GM19328 (cell line): ENCODE results near the gene STMND1.
"Not testable (repeated sequence)": the region's sequence is repeated elsewhere in the genome, so short reads cannot be mapped to it uniquely, and the experiment has no call there.

Experiments
- ATAC-seq: cut with Tn5 transposase; IDR thresholded peaks from one replicate; pipeline ENCODE4 v1.9.1; 2021; ENCODE audit warnings: mild to moderate bottlenecking, moderate library complexity; ENCODE audit not compliant: unreplicated experiment

STMND1 gene

GRCh38 chr6:17101422-17102257 is at the start of gene STMND1:
STMND1 (plus strand) TSS chr6:17102050; CDS start chr6:17102258, 208 bp downstream.
- no peak for ATAC-seq

DNA sequence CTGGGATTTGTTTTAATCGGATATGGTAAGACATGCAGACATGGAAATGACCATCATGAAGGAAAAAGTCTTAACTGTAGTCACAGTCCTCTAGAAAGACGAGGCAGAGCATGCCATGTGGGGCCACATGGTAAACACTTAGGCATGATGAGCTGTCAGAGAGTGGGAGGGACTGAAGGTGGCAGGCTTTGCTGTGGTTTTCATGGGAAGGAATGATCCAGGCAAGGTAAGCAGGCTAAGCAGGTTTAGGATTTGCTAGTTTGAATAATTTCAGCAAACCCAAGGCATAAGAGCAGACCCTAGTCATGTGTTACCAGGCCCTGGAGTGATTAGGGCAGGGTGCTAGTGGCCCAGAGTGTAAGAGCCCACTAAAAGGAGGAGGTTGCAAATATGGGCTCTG is 47.2 kb upstream of the STMND1 start:
- no peak for ATAC-seq

DNA sequence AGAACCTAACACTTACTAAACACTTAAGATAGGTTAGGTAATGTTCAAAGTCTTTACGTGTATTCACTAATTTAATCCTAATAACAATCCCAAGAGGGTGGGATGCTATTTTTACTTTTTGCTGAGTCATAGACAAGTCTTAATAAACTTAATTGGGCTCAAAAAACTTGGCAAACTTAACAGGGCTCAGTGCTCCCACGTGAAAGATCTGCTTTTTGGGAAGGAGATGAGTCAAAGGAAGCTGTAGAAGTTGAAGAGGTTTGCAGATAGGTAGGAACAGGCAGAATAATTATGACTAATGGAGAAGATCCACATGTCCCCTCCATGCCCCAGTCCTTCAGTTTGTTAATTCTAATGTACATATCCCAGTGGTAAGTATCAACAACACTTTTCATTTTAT is 44.5 kb upstream of the STMND1 start:
- ATAC-seq, result no peak

GRCh38 chr6:17058550-17058949 is 43.3 kb upstream of the STMND1 start:
- ATAC-seq, result no peak

DNA sequence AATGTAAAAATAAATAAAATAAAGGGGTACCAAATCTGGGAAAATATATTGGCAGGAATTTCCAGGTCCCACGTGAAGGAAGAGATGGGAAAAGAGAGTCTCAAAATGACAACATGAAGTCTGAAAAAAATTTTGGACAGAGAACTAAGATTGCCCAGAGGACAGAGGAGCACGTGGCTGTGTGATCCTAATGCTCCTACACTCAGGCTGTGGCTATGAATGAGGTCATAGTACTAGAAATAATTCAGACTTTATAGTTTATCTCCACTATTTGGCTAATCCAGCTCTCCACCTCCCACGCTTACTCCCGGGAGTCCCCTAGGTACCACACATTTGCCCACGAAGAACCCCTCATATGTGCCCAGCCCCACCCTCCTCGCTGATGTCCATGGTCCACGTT is 42.8 kb upstream of the STMND1 start:
- no peak for ATAC-seq

DNA sequence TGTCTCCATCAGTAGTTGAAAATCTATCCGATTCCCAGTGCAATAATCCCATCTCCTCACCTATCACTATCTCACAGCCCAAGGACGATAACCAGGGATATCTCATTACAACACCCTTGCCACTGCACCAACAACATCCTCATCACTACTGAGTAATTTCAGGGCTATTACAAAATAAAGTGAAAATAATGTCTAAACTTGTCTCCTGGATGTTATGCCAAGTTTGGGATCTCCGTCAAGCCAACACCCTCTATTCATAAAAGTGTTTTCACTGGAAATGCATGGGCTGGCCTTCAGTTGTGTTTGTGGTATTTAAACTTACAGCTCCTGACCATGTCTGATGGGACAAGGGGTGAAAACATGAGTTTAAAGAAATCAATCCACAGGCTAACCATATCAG is 42.0 kb upstream of the STMND1 start:
- no peak for ATAC-seq

DNA sequence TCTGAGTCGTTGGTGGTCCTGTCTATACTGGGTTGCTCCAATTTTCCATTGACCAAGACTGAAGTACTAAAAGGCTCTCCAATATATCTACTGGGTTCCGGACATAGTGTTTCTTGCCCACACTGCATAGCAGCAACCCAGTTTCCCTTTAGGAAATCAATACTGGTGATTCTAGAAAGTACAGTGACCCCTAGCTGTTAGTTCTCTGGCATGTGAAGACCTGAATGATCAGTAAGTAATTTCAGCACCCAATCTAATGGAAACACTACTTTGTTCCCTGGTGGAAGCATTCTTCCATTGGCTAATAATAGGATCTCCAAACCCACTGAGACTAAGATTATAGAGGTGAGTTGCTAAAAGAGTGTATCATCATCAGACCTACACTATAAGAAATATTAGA is 40.8 kb upstream of the STMND1 start:
- no peak for ATAC-seq

- no peak for ATAC-seq
These were observed 38.9 kb upstream of the STMND1 start for GRCh38 chr6:17062871-17063440.

DNA sequence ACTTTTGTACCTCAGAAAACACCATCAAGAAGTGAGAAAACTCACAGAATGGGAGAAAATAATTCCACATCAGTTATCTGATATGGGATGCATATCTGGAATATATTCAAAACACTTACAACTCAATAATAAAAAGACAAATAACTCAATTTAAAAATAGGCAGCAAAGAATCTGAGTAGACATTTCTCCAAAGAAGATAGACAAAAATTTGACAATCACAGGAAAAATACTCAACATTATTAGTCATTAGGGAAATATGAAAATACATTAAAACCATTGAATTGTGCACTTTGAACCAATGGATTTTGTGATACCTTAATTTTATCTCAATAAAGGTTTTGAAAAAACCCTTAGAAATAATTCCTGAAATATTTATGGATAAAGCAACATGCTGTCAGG is 36.9 kb upstream of the STMND1 start:
- no peak for ATAC-seq

DNA sequence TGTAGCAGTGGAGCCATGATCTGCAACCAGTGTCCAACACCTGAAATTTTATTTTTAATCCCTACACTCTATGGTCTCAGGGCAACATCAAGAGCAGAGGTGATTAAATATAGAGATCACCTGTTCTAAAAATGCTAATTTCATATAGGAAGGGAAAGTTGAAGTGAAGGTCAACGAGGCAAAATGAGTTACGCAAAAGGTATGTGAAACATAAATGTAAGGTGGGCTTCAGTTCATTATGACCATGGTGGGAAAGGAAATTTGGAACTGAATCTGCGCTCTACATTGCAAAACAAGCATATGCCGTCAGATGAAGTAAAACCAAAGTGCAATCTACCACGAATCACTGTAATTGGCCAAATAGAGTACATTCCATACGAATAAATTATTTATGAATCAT is 35.2 kb upstream of the STMND1 start:
- ATAC-seq, result no peak

DNA sequence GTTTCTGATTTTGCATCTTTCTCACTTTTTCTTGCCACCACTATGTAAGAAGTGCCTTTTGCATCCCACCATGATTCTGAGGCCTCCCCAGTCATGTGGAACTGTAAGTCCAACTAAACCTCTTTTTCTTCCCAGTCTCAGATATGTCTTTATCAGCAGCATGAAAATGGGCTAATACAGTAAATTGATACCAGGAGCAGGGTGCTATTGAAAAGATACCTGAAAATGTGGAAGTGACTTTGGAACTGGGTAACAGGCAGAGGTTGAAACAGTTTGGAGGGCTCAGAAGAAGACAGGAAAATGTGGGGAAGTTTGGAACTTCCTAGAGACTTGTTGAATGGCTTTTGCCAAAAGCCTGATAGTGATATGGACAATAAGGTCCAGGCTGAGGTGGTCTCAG is 32.9 kb upstream of the STMND1 start:
- not testable (repeated sequence) for ATAC-seq

- not testable (repeated sequence) for ATAC-seq
These were observed 31.4 kb upstream of the STMND1 start for GRCh38 chr6:17070400-17070799.

DNA sequence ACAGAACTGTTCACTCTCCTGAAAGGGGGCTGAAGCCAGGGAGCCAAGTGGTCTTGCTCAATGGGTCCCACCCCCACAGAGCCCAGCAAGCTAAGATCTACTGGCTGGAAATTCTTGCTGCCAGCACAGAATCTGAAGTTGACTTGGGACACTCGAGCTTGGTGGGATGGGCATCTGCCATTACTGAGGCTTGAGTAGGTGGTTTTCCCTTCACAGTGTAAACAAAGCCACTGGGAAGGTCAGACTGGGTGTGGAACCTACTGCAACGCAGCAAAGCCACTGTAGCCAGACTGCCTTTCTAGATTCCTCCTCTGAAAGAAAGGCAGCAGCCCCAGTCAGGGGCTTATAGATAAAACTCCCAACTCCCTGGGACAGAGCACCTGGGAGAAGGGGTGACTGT is 28.3 kb upstream of the STMND1 start:
- ATAC-seq, result not testable (repeated sequence)

GRCh38 chr6:17081273-17081672 is 20.6 kb upstream of the STMND1 start:
- ATAC-seq, result no peak

GRCh38 chr6:17081860-17082508 is 19.9 kb upstream of the STMND1 start:
- ATAC-seq, result no peak

GRCh38 chr6:17083397-17083796 is 18.5 kb upstream of the STMND1 start:
- no peak for ATAC-seq

GRCh38 chr6:17086469-17086868 is 15.4 kb upstream of the STMND1 start:
- ATAC-seq, result no peak

GRCh38 chr6:17088091-17088611 is 13.7 kb upstream of the STMND1 start:
- no peak for ATAC-seq

DNA sequence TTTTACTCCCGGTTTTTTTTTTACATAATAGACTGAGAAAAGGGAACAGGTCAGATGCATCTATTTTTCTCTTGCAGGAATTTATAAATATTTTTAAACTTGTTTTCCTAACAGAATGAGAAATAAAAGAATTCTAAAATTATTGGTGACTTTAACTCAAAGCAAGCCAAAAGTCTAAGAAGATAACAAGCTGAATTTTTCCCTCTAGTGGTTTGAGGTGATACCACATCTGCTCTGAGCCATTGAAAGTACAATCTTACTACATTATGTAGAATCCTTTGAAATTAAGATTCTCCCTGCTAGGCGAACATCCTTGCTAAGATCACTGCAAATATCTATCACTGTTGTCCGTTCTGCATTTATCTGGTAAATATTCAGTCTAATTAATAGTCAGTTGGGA is 10.7 kb upstream of the STMND1 start:
- ATAC-seq, result no peak

DNA sequence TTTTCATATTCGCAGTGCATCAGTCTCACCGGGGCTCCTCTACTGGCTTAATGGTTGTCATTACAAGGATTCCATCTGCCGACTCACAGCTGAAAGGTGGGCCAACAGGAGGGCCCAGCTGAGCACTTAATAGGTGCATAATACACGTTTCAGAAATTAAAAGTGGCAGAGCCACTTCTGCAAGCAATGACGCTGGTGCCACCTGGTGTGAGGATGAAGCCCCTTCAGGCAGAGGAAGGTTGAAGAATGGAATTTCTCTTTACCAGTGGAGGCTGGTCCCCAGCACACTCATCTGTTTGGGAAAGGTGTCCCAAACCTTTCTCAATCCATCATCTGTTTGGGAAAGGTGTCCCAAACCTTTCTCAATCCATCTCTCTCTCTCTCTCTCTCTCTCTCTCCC is 8.2 kb upstream of the STMND1 start:
- no peak for ATAC-seq

GRCh38 chr6:17096096-17096495 is 5.8 kb upstream of the STMND1 start:
- no peak for ATAC-seq

DNA sequence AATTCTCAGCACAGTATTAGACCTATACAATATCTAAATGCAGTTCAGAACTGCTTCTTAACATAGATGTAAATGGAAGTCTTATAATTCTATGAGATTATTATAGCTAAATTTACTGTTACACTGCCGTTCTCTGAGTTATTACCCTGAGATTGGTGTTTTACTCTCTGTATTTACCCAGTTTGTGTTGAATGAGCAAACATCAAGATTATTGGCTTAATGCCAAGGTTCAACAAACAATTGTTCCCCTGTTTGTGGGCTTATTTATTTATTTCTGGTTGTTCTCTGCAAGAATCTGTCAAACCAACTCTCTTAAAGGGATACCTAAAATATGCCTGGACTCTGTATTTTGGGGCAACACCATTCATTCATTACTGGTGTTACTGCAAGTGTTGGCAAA is 5.2 kb upstream of the STMND1 start:
- no peak for ATAC-seq
